VCaP (cell line): ENCODE results near the gene GJC1.
"Not testable (repeated sequence)": the region's sequence is repeated elsewhere in the genome, so short reads cannot be mapped to it uniquely, and the experiment has no call there.

ENCODE experiments used
- H3K27ac ChIP-seq: fragments of 450-650 bp; 2 replicates; pipeline ENCODE4 v1.5.1; 2017
- CTCF ChIP-seq: fragments of 450-650 bp; conservative IDR thresholded peaks from 2 replicates; pipeline ENCODE4 v1.5.1; 2017; ENCODE audit warnings: mild to moderate bottlenecking, moderate library complexity

GJC1 gene

GRCh38 chr17:44830359-44831288 lies 537 bp upstream of the GJC1 start:
- H3K27ac ChIP-seq, result no peak overlapping the region
- TF ChIP-seq CTCF, result no peak

DNA sequence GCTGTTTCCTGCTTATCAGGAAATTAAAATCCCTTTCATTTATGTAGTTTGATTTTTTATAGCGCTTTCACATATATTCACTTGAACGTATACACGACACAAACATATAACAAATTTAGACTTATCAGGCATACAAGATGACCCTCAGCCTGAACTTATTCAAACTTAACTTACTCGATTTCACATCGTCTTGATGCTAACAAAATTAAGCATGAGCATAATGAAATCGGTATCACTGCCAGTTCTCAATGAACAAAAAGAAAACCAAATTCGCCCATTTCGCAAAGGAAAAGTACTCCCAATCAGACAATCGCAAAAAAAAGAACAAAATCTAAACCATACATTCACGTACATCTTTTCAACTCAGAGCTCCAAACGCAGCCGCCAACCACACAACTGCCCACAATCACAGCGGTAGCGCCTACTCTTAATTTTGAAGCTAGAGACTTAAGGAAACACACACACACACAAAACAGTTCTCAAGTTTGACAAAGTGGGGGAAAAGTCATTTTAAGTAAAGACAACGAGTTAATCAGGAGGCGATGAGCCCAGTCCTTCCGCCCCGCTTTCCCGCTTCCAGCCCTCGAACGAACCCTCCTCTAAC lies 1.1 kb downstream of the GJC1 start:
- TF ChIP-seq CTCF, result no peak

DNA sequence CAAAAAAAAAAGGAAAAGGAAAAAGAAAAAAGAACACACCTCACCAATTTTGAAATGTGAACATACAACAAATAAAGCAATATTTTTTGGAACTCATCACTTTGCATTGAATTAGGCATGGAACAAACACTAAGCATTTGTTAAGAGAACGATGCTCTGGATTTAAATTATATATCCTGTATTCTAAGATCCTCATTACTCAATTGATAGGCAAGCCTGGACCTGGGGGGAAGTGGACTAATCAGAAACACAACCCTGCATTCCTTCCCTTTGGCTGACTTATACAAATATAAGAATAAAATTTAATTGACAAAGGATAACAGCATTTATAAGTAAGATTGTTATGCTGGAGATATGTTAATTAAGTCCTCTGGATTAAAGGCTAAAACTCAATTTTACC lies 2.2 kb downstream of the GJC1 start:
- H3K27ac ChIP-seq, result no peak overlapping the region
- no peak for TF ChIP-seq CTCF

More for the DNA sequence above, 1.1 kb downstream of the GJC1 start:
- no peak overlapping the region for H3K27ac ChIP-seq

DNA sequence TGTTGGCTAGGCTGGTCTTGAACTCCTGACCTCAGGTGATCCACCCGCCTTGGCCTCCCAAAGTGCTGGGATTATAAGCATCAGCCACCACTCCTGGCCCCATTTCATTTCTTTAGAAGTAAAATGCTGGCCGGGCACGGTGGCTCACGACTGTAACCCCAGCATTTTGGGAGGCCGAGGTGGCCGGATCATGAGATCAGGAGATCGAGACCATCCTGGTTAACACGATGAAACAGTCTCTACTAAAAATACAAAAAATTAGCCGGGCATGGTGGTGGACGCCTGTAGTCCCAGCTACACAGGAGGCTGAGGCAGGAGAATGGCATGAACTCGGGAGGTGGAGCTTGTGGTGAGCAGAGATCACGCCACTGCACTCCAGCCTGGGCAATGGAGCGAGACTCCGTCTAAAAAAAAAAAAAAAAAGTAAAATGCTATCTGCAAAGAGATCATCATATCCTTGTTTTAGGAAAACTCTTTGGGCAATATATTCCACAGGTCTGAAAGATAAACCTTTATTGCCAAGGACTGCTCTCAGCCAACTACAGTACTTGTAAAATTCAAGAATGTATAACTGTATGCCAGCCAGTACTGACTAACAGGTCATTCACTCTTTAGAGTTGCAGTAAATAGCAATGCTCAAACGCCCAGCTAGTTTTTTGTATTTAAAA lies 3.8 kb downstream of the GJC1 start:
- no peak overlapping the region for H3K27ac ChIP-seq
- TF ChIP-seq CTCF, result no peak

DNA sequence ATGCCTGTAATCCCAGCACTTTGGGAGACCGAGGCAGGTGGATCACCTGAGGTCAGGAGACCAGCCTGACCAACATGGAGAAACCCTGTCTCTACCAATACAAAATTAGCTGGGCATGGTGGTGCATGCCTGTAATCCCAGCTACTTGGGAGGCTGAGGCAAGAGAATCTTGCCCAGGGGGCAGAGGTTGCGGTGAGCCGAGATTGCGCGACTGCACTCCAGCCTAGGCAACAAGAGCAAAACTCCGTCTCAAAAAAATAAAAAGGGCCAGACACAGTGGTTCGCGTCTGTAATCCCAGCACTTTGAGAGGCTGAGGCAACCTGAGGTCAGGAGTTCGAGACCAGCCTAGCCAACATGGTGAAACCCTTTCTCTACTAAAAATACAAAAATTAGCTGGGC lies 4.9 kb downstream of the GJC1 start:
- H3K27ac ChIP-seq, result not testable (repeated sequence)

GRCh38 chr17:44820631-44821212 lies 9.4 kb downstream of the GJC1 start:
- H3K27ac ChIP-seq, result no peak overlapping the region
- TF ChIP-seq CTCF, result no peak

DNA sequence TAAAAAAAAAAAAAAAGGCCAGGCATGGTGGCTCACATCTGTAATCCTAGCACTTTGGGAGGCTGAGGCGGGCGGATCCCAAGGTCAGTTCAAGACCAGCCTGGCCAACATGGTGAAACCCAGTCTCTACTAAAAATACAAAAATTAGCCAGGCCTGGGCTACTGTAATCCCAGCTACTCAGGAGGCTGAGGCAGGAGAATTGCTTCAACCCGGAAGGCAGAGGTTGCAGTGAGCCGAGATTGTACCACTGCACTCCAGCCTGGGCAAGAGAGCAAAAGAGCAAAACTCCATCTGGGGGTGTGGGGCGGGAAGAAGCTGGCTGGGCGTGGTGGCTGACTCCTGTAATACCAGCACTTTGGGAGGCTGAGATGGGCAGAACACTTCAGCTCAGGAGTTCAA lies 11.6 kb downstream of the GJC1 start:
- not testable (repeated sequence) for H3K27ac ChIP-seq

DNA sequence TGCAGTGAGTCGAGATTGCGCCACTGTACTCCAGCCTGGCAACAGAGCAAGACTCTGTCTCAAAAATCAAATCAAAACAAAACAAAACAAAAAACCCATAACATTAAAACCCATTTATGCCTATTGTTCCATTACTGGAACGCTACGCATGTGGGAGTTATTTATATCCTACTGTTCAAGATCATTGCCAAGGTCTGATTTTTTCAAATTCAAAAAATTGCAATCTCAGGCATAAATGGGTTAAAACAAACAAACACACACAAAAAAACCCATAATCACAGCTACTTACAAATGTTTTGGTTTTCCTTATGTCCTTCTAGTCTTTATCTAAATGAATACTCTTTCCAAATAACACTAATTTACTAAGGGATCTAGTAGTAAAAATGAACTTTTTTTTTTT lies 17.8 kb downstream of the GJC1 start:
- H3K27ac ChIP-seq, result no peak overlapping the region

GRCh38 chr17:44808656-44809388 lies 21.3 kb downstream of the GJC1 start:
- H3K27ac ChIP-seq, result not testable (repeated sequence)

More for the DNA sequence above, 17.8 kb downstream of the GJC1 start:
- no peak for TF ChIP-seq CTCF
